HL-60 (cell line): ENCODE data around the gene NPAS2.

Experiments
- CTCF ChIP-seq: IDR thresholded peaks from one replicate; pipeline ENCODE4 v1.5.1; 2011; ENCODE audit warnings: low read length, control low read depth, inconsistent platforms; ENCODE audit not compliant: insufficient read depth
- GABPA ChIP-seq: IDR thresholded peaks from 2 replicates; pipeline ENCODE4 v1.6.1; 2012; ENCODE audit warnings: low read depth

DNA sequence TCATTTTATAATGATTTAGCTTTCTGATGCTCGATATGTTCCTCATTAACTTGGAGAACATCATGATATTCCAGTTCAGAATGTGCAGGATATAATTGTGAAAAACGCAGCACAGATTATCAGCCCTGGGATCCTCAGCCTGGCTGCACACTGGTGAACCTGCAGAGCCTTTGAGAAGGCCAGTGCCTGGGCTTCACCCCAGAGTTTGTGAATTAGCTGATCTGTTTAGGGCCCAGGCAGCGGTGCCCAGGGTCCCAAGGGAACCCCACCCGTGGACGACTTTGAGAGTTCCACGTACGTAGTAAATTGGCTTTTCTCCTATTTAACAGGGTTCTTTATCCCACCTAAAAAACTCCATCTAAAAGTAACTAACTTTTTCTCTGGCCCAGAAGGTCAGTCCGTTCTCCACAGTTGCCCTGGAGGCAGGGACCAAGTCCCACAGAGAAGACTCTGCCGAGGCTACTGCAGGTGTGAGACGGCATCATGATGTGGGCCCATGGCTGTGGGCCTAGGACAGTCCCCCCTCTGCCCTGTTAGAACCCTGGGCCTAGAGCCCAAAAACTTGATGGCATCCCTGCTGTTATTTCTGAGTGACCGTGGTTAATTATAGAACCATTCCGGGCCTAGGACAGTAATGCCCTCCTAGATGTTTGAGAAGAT is 142.6 kb downstream of the NPAS2 start:
- no peak for TF ChIP-seq GABPA
- TF ChIP-seq CTCF, result no peak
